ENCODE data around the gene KRTAP12-1. TPM values are rescaled to one million over a fixed set of nuclear protein-coding genes. Genes with fewer than 3 reads are reported as not detected.

The KRTAP12-1 gene
- total RNA-seq, 2 experiments from 2014 or later, result not detected

GRCh38 chr21:44729336-44730027 is 47.5 kb upstream of the KRTAP12-1 start:
- Histone ChIP-seq H3K4me3 (ENCODE audit: low read length) (no peak overlapping the region), H3K9me3 (ENCODE audit: control insufficient read depth in 1 of 2, insufficient read depth in 1 of 2, low read length in 2 of 2) (peaks cover 0 to 4% of the 10 kb centered on the region in 2 experiments), H3K27me3 (ENCODE audit: control insufficient read depth in 1 of 2, insufficient read depth in 2 of 2, low read length in 2 of 2) (peaks cover 3 to 16% of the 10 kb centered on the region in 2 experiments), H3K27ac (ENCODE audit: low read depth in 1 of 2, low read length in 2 of 2) (no peak overlapping the region), H3K4me1 (ENCODE audit: insufficient read depth, low read length) (no peaks in the 10 kb centered on the region), H3K36me3 (ENCODE audit: insufficient read depth, low read length) (no peaks in the 10 kb centered on the region)
- intact Hi-C loops (cut with DNase I, micrococcal nuclease), result no loop called here
- no peaks in the 10 kb centered on the region for H3K4me1 Mint-ChIP-seq (ENCODE audit: low read depth)
- TF ChIP-seq, protein P1, sequence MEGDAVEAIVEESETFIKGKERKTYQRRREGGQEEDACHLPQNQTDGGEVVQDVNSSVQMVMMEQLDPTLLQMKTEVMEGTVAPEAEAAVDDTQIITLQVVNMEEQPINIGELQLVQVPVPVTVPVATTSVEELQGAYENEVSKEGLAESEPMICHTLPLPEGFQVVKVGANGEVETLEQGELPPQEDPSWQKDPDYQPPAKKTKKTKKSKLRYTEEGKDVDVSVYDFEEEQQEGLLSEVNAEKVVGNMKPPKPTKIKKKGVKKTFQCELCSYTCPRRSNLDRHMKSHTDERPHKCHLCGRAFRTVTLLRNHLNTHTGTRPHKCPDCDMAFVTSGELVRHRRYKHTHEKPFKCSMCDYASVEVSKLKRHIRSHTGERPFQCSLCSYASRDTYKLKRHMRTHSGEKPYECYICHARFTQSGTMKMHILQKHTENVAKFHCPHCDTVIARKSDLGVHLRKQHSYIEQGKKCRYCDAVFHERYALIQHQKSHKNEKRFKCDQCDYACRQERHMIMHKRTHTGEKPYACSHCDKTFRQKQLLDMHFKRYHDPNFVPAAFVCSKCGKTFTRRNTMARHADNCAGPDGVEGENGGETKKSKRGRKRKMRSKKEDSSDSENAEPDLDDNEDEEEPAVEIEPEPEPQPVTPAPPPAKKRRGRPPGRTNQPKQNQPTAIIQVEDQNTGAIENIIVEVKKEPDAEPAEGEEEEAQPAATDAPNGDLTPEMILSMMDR (IDR thresholded peaks at IDR 0.05), result no peak
- H3K4me3 Mint-ChIP-seq, result no peak overlapping the region
- DNase-seq (no peak), ATAC-seq (ENCODE audit: poor library complexity) (no peak)
- H3K27me3 Mint-ChIP-seq, result peaks cover 40% of the 10 kb centered on the region
- no peak overlapping the region for H3K27ac Mint-ChIP-seq
- no peaks in the 10 kb centered on the region for H3K9me3 Mint-ChIP-seq
- CTCF ChIA-PET, result no interaction called here
- no peaks in the 10 kb centered on the region for H3K36me3 Mint-ChIP-seq (ENCODE audit: low read depth)
- POLR2A ChIA-PET, result no interaction called here

DNA sequence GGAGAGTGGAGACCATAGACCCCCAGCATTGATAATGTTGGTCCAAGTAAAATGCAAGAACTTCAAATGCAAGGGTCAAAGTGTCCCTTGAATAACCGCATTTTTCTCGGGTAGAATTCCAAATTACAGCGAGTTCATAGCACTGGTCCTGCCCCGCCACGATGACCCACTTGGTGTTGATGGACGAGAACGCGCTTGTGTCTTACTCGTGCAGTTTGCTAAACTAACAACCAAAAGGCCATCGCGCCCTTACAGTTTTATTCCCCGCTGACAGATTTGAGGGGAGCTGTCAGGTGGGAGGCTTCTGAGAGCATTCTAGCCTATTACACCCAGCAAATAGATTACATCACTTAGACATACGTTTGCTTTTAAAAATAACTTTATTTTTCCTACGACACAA is 46.8 kb upstream of the KRTAP12-1 start:
- H3K4me1 ChIP-seq (ENCODE audit: insufficient read depth, low read length), result peaks cover 6% of the 10 kb centered on the region
- TF ChIP-seq, protein P1 (IDR thresholded peaks at IDR 0.05), result no peak
- POLR2A ChIA-PET, result no interaction called here
- CTCF ChIA-PET, result no interaction called here
- H3K36me3 Mint-ChIP-seq (ENCODE audit: low read depth), result no peaks in the 10 kb centered on the region
- H3K4me1 Mint-ChIP-seq (ENCODE audit: low read depth), result no peaks in the 10 kb centered on the region
- H3K9me3 Mint-ChIP-seq, result no peaks in the 10 kb centered on the region
- no peak overlapping the region for H3K4me3 Mint-ChIP-seq
- H3K4me3 ChIP-seq (ENCODE audit: low read length), result no peak overlapping the region
- peaks cover 5 to 21% of the 10 kb centered on the region in 2 experiments for H3K27me3 ChIP-seq (ENCODE audit: control insufficient read depth in 1 of 2, insufficient read depth in 2 of 2, low read length in 2 of 2)
- peaks cover 45% of the 10 kb centered on the region for H3K27me3 Mint-ChIP-seq
- ATAC-seq (ENCODE audit: poor library complexity) (no peak), DNase-seq (no peak)
- H3K27ac ChIP-seq (ENCODE audit: low read depth in 1 of 2, low read length in 2 of 2), result no peak overlapping the region
- no peaks in the 10 kb centered on the region for H3K36me3 ChIP-seq (ENCODE audit: insufficient read depth, low read length)
- peaks cover 0 to 10% of the 10 kb centered on the region in 2 experiments for H3K9me3 ChIP-seq (ENCODE audit: control insufficient read depth in 1 of 2, insufficient read depth in 1 of 2, low read length in 2 of 2)
- no peak overlapping the region for H3K27ac Mint-ChIP-seq
- intact Hi-C loops (cut with DNase I, micrococcal nuclease), result no loop called here

DNA sequence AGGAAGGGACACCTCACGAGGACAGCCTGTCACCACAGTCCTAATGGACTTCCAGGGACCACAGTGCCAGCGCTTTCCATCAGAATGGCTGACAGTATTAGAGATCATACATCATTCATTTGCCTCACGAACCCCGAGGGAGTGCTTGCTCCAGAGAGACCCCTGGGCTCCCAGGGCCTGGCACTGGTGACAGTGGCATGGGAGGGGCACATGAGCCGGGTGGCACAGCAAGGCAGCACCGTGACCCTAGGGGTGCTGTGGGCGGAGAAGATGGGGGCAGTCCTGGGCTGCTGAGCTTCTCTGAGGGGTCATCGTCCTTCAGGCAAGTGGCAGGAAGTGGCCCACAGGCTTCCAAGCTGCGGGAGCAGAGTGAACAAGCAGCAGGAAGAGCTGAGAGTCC is 45.8 kb upstream of the KRTAP12-1 start:
- no peaks in the 10 kb centered on the region for H3K36me3 Mint-ChIP-seq (ENCODE audit: low read depth)
- H3K27me3 ChIP-seq (ENCODE audit: control insufficient read depth in 1 of 2, insufficient read depth in 2 of 2, low read length in 2 of 2), result peaks cover 14 to 31% of the 10 kb centered on the region in 2 experiments
- ChIA-PET CTCF (no interaction called here), POLR2A (no interaction called here)
- no peak for ATAC-seq (ENCODE audit: poor library complexity)
- H3K27ac ChIP-seq (ENCODE audit: low read depth in 1 of 2, low read length in 2 of 2), result no peak overlapping the region
- intact Hi-C loops (cut with DNase I, micrococcal nuclease), result no loop called here
- H3K36me3 ChIP-seq (ENCODE audit: insufficient read depth, low read length), result no peaks in the 10 kb centered on the region
- H3K27ac Mint-ChIP-seq, result no peak overlapping the region
- H3K4me3 ChIP-seq (ENCODE audit: low read length), result no peak overlapping the region
- peaks cover 15% of the 10 kb centered on the region for H3K4me1 ChIP-seq (ENCODE audit: insufficient read depth, low read length)
- H3K27me3 Mint-ChIP-seq, result peaks cover 52% of the 10 kb centered on the region
- peaks cover 0 to 17% of the 10 kb centered on the region in 2 experiments for H3K9me3 ChIP-seq (ENCODE audit: control insufficient read depth in 1 of 2, insufficient read depth in 1 of 2, low read length in 2 of 2)
- no peak overlapping the region for H3K4me3 Mint-ChIP-seq
- no peaks in the 10 kb centered on the region for H3K9me3 Mint-ChIP-seq
- TF ChIP-seq, protein P1 (IDR thresholded peaks at IDR 0.05), result no peak
- no peak for DNase-seq
- H3K4me1 Mint-ChIP-seq (ENCODE audit: low read depth), result peaks cover 8% of the 10 kb centered on the region
